Measurements from ENCODE around the gene KRTAP4-4.
"Not testable (repeated sequence)": the region's sequence is repeated elsewhere in the genome, so short reads cannot be mapped to it uniquely, and the experiment has no call there.

Gene KRTAP4-4

DNA sequence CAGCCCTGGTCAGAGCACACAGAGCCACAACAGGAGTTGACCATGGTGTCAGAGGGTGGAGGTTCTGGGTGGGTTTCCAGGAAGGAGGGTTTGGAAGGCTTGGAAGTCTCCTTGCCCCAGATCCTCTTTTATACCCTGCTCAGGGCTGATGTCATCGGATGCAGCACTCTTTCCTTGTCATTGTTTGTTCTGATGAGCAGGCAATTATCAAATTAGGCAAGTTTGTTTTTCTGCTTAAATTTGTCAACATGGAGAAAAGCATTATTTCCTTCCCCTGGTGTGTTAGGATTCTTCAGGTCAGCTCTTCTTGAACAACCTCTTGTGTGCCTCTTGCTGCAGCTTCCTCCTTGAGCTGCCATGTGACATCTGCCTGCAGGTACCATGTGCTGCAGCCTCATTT lies at the start of gene KRTAP4-4:
Gene KRTAP4-4 (minus strand): TSS at position 101 of the 400 bp plus-strand sequence. CDS start 57 bp downstream, at position 44.
- DNase-seq, result no peak

- no peak for DNase-seq
These were observed 39.0 kb upstream of the KRTAP4-4 start for GRCh38 chr17:41199421-41200078.

- DNase-seq, result no peak
These were observed 35.5 kb upstream of the KRTAP4-4 start for GRCh38 chr17:41196068-41196467.

DNA sequence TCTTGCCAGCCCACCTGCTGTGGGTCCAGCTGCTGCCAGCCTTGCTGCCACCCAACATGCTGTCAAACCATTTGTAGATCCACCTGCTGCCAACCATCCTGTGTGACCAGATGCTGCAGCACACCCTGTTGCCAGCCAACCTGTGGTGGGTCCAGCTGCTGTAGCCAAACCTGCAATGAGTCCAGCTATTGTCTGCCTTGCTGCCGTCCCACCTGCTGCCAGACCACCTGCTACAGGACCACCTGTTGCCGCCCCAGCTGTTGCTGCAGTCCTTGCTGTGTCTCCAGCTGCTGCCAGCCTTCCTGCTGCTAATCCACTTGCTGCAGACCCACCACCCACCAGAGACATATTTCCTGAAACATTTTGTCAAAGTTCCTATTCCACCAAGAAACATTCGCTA lies 29.8 kb upstream of the KRTAP4-4 start:
- DNase-seq, result no peak

DNA sequence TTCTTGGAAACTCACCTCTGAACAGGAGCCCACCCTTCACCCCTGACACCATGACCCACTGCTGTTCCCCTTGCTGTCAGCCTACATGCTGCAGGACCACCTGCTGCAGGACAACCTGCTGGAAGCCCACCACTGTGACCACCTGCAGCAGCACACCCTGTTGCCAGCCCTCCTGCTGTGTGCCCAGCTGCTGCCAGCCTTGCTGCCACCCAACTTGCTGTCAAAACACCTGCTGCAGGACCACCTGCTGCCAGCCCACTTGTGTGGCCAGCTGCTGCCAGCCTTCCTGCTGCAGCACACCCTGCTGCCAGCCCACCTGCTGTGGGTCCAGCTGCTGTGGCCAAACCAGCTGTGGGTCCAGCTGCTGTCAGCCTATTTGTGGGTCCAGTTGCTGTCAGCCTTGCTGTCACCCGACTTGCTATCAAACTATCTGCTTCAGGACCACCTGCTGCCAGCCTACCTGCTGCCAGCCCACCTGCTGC lies 29.3 kb upstream of the KRTAP4-4 start, which contains the start of gene KRTAP9-1:
Gene KRTAP9-1 (plus strand): TSS at position 51 of the 482 bp plus-strand sequence. CDS start 0 bp downstream, at position 51.
- DNase-seq, result not testable (repeated sequence)

DNA sequence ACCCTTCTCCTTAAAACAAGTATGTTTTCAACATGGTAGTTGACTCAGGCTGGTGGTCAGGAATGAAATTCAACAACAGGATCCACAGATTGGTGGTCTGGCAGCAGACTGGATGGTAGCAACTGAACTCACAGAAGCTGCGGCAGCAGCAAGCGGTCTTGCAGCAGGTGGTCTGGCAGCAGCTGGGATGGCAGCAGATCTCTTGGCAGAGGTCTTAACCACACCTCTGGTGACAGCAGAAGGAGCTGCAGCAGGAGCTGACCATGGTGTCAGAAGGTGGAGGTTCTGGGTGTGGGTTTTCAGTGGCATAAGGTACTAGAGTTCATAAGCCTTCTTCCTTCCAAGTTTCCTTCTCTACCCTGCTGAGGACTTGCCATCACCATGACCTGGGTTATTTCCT lies 26.3 kb upstream of the KRTAP4-4 start:
- no peak for DNase-seq

- DNase-seq, result no peak
These were observed 24.5 kb upstream of the KRTAP4-4 start for GRCh38 chr17:41185001-41185400.

DNA sequence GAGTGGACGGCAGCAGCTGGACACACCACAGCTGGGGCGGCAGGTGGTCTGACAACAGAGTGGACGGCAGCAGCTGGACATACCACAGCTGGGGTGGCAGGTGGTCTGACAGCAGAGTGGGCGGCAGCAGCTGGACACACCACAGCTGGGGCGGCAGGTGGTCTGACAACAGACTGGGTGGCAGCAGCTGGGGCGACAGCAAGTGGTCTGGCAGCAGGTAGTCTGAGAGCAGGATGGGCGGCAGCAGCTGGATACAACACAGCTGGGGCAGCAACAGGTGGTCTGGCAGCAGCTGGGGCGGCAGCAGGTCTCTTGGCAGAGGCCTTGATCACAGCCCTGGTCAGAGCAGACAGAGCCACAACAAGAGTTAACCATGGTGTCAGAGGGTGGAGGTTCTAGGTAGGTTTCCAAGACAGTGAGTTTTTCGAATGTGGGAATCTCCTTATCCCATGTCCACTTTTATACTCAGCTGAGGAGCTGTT lies 24.0 kb upstream of the KRTAP4-4 start, which contains the start of gene KRTAP4-1:
Gene KRTAP4-1 (minus strand): TSS at position 432 of the 482 bp plus-strand sequence. CDS start 57 bp downstream, at position 375.
- DNase-seq, result no peak

GRCh38 chr17:41178843-41179616 lies 18.5 kb upstream of the KRTAP4-4 start:
- no peak for DNase-seq

DNA sequence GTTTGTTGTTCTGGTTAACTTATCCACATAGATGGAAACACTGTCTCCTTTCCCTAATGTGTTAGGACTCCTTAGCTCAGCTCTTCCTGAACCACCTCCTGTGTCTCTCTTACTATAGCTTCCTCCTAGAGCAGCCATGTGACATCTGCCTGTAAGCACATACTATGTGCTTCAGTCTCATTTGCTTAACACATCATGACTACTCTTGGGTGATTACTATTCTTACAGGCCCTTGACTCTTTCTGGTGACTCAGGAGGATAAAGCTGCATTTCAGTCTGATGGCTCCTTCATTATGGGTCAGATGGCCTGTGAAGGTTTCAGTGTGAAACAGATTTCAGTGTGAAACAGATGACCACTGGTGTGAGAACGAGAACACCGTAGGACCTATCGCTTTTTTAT lies 17.8 kb upstream of the KRTAP4-4 start:
- DNase-seq, result peak; percentile 3

GRCh38 chr17:41177727-41178271 lies 17.3 kb upstream of the KRTAP4-4 start, which contains the start of gene KRTAP4-2:
TSS of gene KRTAP4-2 (minus strand) at chr17:41178221. CDS start at chr17:41178164, 57 bp downstream.
- DNase-seq, result no peak

DNA sequence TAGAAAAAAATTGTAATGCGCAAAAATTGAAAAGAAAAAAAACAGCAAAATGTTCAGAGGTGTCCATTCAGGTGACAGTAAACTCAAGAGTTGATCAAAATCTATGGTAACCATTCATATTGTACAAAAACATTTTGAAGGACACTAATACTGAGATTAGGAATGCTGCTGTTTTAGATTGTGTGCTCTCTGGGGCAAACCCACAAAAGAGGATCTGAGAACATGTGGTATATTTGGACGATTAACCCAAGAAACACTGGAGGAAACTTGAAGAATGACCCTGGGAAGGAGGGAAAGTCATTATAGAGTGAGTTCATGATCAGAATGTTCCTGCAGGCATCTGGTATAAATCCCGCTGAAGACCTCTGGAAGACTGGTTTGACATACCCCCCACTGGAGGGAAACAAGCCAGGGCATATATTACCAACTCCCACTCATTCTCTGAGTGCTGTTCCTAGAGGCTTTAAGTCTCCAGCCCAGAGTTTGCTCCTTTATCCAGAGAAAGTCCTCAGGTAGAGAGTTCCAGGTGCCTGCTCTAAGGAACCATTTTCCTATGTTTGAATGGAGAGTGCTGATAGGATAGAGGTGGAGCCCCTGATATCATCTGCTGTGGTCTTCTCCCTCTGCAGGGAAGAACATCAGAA lies 16.3 kb upstream of the KRTAP4-4 start:
- no peak for DNase-seq

DNA sequence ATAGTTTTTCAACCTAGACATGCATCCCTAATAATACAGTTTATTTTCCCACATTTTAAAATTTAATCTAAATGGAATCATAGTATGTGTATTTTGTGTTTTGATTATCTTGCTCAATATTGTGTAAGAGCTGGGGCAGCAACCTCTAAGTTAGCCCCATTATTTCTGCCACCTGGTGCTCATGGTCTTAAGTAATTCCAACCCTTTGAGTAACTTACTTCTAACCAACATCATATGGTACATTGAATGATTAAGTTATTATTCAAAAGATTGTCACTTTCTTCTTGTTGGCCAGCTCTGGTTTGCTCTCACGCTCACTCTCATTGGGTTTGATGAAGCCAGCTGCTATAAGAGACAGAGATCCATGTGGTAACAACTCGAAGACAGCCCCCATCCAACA lies 11.3 kb upstream of the KRTAP4-4 start:
- no peak for DNase-seq

DNA sequence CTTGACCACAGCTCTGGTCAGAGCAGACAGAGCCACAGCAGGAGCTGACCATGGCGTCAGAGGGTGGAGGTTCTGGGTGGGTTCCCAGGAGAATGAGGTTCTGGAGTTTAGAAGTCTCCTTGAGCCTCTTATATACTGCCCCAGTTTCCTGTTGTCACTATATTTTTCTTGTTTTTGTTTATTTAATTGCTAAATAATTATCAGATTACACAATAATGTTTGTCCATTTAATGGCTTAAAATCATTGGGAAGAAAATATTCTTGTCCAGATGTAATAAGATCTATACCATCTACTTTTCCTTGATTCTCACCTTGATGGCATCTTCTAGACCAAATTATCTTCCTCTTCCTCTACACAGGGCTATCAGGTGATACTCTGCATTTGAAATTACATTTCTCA lies 7.6 kb upstream of the KRTAP4-4 start, which contains the start of gene KRTAP4-3:
Gene KRTAP4-3 (minus strand): TSS at position 101 of the 400 bp plus-strand sequence. CDS start 49 bp downstream, at position 52.
- no peak for DNase-seq

DNA sequence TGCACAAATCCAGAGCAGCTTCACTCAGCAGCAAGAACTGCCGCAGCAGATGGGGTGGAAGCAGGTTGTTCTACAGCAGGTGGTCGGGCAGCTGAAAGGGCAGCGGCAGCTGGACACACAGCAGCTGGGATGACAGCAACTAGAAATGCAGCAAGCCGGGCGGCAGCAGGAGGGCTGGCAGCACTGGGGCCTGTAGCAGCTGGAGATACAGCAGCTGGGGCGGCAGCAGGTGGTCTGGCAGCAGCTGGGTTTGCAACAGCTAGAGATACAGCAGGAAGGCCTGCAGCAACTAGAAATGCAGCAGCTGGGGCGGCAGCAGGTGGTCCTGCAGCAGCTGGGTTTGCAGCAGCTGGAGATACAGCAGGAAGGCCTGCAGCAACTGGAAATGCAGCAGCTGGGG lies 7.0 kb upstream of the KRTAP4-4 start:
- no peak for DNase-seq

- DNase-seq, result no peak
These were observed 3.3 kb upstream of the KRTAP4-4 start for GRCh38 chr17:41163828-41164227.

DNA sequence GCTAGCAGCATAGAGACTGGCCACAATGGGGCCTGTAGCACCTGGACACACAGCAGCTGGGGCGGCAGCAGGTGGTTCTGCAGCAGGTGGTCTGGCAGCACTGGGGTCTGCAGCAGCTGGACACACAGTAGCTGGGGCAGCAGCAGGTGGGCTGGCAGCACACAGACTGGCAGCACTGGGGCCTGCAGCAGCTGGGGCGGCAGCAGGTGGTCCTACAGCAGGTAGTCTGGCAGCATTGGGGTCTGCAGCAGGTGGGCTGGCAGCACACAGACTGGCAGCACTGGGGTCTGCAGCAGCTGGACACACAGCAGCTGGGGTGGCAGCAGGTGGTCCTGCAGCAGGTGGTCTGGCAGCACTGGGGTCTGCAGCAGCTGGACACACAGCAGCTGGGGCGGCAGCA lies 358 bp downstream of the KRTAP4-4 start:
- not testable (repeated sequence) for DNase-seq

- DNase-seq, result no peak
These were observed 6.7 kb downstream of the KRTAP4-4 start for GRCh38 chr17:41153856-41154255.

DNA sequence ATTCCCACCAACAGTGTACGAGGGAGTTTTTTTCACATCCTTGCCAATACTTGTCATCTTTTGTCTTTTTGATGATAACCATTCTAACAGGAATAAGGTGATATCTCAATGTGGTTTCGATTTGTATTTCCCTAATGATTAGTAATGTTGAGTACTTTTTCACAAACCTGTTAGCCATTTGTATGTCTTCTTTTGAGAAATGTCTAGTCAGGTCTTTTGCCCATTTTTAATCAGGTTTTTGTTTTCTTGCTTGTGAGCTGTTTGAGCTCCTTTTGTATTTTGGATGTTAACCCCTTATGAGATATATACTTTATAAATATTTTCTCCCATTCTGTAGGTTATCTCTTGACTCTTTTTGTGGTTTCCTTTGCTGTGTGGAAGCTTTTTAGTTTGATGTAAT lies 9.0 kb downstream of the KRTAP4-4 start:
- no peak for DNase-seq

DNA sequence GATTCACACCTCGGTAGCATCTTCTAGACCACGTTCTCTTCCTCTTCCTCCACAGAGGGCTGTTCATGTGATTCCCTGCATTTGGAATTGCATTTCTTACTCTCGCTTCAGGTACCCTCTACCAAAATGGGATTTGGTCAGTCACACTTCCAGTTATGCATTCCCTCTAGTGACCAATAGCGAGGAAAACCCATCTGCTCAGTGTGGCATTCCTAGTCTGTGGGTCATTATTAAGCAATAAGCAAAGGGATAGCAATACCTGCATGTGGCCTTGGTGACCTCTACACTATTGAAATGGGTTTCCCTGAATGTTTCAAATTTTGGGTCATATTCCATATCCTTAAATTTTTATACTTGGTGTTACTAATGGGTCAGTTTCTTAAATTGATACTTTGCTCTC lies 10.5 kb downstream of the KRTAP4-4 start:
- no peak for DNase-seq

- no peak for DNase-seq
These were observed 10.9 kb downstream of the KRTAP4-4 start, which contains the start of gene KRTAP4-5 for GRCh38 chr17:41149652-41149985. TSS of gene KRTAP4-5 (minus strand) at chr17:41149825. CDS start at chr17:41149767, 58 bp downstream.

GRCh38 chr17:41148971-41149651 lies 11.4 kb downstream of the KRTAP4-4 start:
- not testable (repeated sequence) for DNase-seq
